ENCODE measurements around the gene LRRC4.

LRRC4 gene

GRCh38 chr7:128074736-128075135 lies 43.5 kb upstream of the LRRC4 start:
- no peak for TF ChIP-seq CTCF (conservative IDR thresholded peaks at IDR 0.05; ENCODE audit: low read depth, low read length)
- DNase-seq (ENCODE audit: low read depth): no peak
- no peak overlapping the region for H3K4me3 ChIP-seq (ENCODE audit: low read depth, low read length)

GRCh38 chr7:128074336-128074735 lies 43.1 kb upstream of the LRRC4 start:
- no peak for TF ChIP-seq CTCF (conservative IDR thresholded peaks at IDR 0.05; ENCODE audit: low read depth, low read length)
- H3K4me3 ChIP-seq (ENCODE audit: low read depth, low read length): no peak overlapping the region
- no peak for DNase-seq (ENCODE audit: low read depth)

GRCh38 chr7:128073671-128074310 lies 42.6 kb upstream of the LRRC4 start:
- TF ChIP-seq CTCF (conservative IDR thresholded peaks at IDR 0.05; ENCODE audit: low read depth, low read length): no peak
- no peak overlapping the region for H3K4me3 ChIP-seq (ENCODE audit: low read depth, low read length)
- DNase-seq (ENCODE audit: low read depth): no peak

GRCh38 chr7:128071801-128072200 lies 40.6 kb upstream of the LRRC4 start:
- DNase-seq (ENCODE audit: low read depth): no peak
- no peak for TF ChIP-seq CTCF (conservative IDR thresholded peaks at IDR 0.05; ENCODE audit: low read depth, low read length)
- H3K4me3 ChIP-seq (ENCODE audit: low read depth, low read length): no peak overlapping the region

GRCh38 chr7:128071376-128071775 lies 40.1 kb upstream of the LRRC4 start:
- DNase-seq (ENCODE audit: low read depth): no peak
- no peak for TF ChIP-seq CTCF (conservative IDR thresholded peaks at IDR 0.05; ENCODE audit: low read depth, low read length)
- no peak overlapping the region for H3K4me3 ChIP-seq (ENCODE audit: low read depth, low read length)

- TF ChIP-seq CTCF (conservative IDR thresholded peaks at IDR 0.05; ENCODE audit: low read depth, low read length): no peak
- no peak overlapping the region for H3K4me3 ChIP-seq (ENCODE audit: low read depth, low read length)
- no peak for DNase-seq (ENCODE audit: low read depth)
Observed at GRCh38 chr7:128069373-128070364, 38.4 kb upstream of the LRRC4 start.
